ENCODE data around the gene MAP3K6. TPM values are rescaled to one million over a fixed set of nuclear protein-coding genes. Genes with fewer than 3 reads are reported as not detected.

The MAP3K6 gene
- polyA plus RNA-seq (2011; rRNA removed), result 3.6 and 3.7 TPM in 2 replicates
- polyA plus RNA-seq (2012; cell fraction: cytosol; rRNA removed), result 5.7 and 6.0 TPM in 2 replicates
- polyA plus RNA-seq (2012; cell fraction: nucleus; rRNA removed), result 32.7 and 42.7 TPM in 2 replicates
- 7.5 to 8.5 TPM (median 8.3 TPM) in 3 replicates for polyA plus RNA-seq (2017; fragmentation: RNase III; extraction: RNeasy Plus Mini Kit Qiagen cat#74134 plus additional on column Dnase treatment)
- 5.3 and 5.8 TPM in 2 replicates for polyA minus RNA-seq (2011; rRNA and poly(A)+ RNA removed)

GRCh38 chr1:27366411-27367159 is at the start of gene MAP3K6:
Gene MAP3K6 (minus strand): TSS chr1:27366961. CDS start chr1:27366597, 364 bp downstream.
- peaks cover 14% of the 10 kb centered on the region for H3K4me1 ChIP-seq
- FAIRE-seq (no peak), DNase-seq (ENCODE audit: low read depth in 1 of 2, low spot score in 1 of 2) (peak; percentile 70 to 82), ATAC-seq (peak; percentile 70 to 81)
- peak within 1 kb of the TSS; percentile 78 for H3K4me3 ChIP-seq
- H3K27ac ChIP-seq, result peak within 1 kb of the TSS; percentile 93 to 97
- ChIA-PET CTCF (interaction anchor here (0.6 to 10.3 kb wide), 22 partner anchors 11 to 372 kb away, joined by 3 to 130 read pairs (median 4); partner anchors contain the start of gene SYTL1), POLR2A (interaction anchor here (0.8 to 2.1 kb wide), 6 partner anchors 9 to 44 kb away, joined by 3 to 13 read pairs (median 4); no protein-coding TSS in a partner anchor)
- peak within 1 kb of the TSS; percentile 95 for H3K4me2 ChIP-seq
- H3K9me3 ChIP-seq, result no peaks in the 10 kb centered on the region
- WGBS (ENCODE audit: missing lambda C conversion rate), result 6% methylated on average over 10 of the region's 67 CpGs
- TF ChIP-seq CTCF (IDR thresholded peaks at IDR 0.05) (peak; percentile 72), ZNF302 (CRISPR knock-in tag; IDR thresholded peaks at IDR 0.05) (no peak), HMGXB4 (CRISPR knock-in tag; IDR thresholded peaks at IDR 0.05; ENCODE audit: borderline replicate concordance) (no peak), E2F6 (IDR thresholded peaks at IDR 0.05; ENCODE audit: borderline replicate concordance, low read depth) (peak; percentile 67; the same call in 1 of the 2 replicates), SMC3 (IDR thresholded peaks at IDR 0.05) (peak; percentile 29; the same call in 2 of the 3 replicates), JUN (IDR thresholded peaks at IDR 0.05) (peak in 1 of 2 experiments; percentile 35; a peak in 1 of 5 replicates), NPAS2 (CRISPR knock-in tag; IDR thresholded peaks at IDR 0.05; ENCODE audit: borderline replicate concordance) (no peak), MAX (IDR thresholded peaks at IDR 0.05) (peak; percentile 55; the same call in 1 of the 2 replicates), EHF (CRISPR knock-in tag; IDR thresholded peaks at IDR 0.05) (no peak), POLR2A (IDR thresholded peaks at IDR 0.05; ENCODE audit: low read length) (peak; percentile 48)

GRCh38 chr1:27414091-27414490 is 47.3 kb upstream of the MAP3K6 start:
- Histone ChIP-seq H3K9me3 (no peaks in the 10 kb centered on the region), H3K4me3 (no peak overlapping the region), H3K4me2 (no peak overlapping the region), H3K27ac (no peak overlapping the region), H3K4me1 (peaks cover 13% of the 10 kb centered on the region)
- FAIRE-seq (no peak), DNase-seq (ENCODE audit: low read depth in 1 of 2, low spot score in 1 of 2) (no peak), ATAC-seq (no peak)
- TF ChIP-seq CBX2 (IDR thresholded peaks at IDR 0.05; ENCODE audit: borderline replicate concordance, low read depth) (no peak), CBX8 (IDR thresholded peaks at IDR 0.05) (no peak), PHF8 (IDR thresholded peaks at IDR 0.05; ENCODE audit: borderline replicate concordance, low read depth) (no peak), POLR2A (IDR thresholded peaks at IDR 0.05; ENCODE audit: low read length) (no peak), HES2 (IDR thresholded peaks at IDR 0.05) (no peak), REST (IDR thresholded peaks at IDR 0.05) (no peak)
- WGBS (ENCODE audit: missing lambda C conversion rate), result 100% methylated on average over 1 of the region's 1 CpG
- CTCF ChIA-PET, result interaction anchor here (1.0 to 7.9 kb wide), 8 partner anchors 10 to 255 kb away, joined by 3 to 66 read pairs (median 6); partner anchors contain the start of gene AHDC1
- POLR2A ChIA-PET, result no interaction called here
